ENCODE results near the gene BNC2. TPM values are rescaled to one million over a fixed set of nuclear protein-coding genes. Genes with fewer than 3 reads are reported as not detected.
A peak's percentile ranks its signal among the peaks of the same experiment; 100 is the strongest.

BNC2 gene
- total RNA-seq, 2 donors from 2014 or later: 2.1 to 20.0 TPM

DNA sequence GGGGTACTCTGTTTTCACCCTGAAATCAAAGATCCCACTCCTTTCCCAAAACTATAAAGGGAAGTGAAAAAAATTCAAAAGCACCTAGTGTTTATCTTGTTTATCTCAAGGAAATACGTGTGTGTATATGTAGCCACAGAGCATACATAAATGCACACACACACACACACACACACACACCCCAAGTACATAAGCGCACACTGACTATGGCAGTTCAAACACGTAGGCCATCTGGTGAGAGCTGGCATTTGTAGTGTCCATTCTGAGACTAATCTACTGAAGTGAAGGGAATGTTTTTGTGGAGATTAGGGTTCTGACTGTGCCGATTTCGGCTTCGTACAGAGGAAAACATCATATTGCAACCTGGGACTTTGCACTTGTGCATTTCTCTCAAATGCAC is 451.7 kb downstream of the BNC2 start:
- H3K4me3 ChIP-seq: no peak overlapping the region
- no peak overlapping the region for H3K9ac ChIP-seq (ENCODE audit: low read depth in 2 of 2, low read length in 2 of 2)
- intact Hi-C loops (cut with DNase I): no loop called here
- no peaks in the 10 kb centered on the region for H3K4me1 ChIP-seq
- TF ChIP-seq CTCF (IDR thresholded peaks at IDR 0.05): no peak
- no peak for DNase-seq
- H3K36me3 ChIP-seq: no peaks in the 10 kb centered on the region
- H3K27me3 ChIP-seq: no peaks in the 10 kb centered on the region
- H3K27ac ChIP-seq: no peak overlapping the region
- H3K9me3 ChIP-seq: no peaks in the 10 kb centered on the region

DNA sequence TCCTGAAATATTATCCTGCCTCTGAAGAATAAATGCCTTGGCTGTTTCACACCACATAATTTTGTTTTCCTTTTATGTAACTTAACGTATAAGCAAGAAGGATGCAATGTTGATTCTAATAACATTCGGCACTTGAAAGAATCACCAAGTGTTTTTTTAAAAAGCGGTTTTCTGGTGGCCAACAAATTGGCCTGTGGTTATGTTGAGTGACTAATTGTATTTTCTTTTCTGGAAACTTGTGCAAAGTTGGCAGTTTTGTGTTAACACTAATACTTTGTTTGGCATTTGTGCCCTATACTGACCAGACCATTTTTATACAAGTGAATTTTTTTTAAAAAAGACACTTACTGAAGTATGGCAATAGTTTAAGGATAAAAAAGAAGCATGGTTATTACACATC is 452.7 kb downstream of the BNC2 start:
- intact Hi-C loops (cut with DNase I): no loop called here
- Histone ChIP-seq H3K4me3 (no peak overlapping the region), H3K27me3 (no peaks in the 10 kb centered on the region), H3K9me3 (no peaks in the 10 kb centered on the region), H3K36me3 (no peaks in the 10 kb centered on the region), H3K4me1 (no peaks in the 10 kb centered on the region), H3K27ac (peak overlapping the region; percentile 30), H3K9ac (ENCODE audit: low read depth in 2 of 2, low read length in 2 of 2) (no peak overlapping the region)
- DNase-seq: no peak
- no peak for TF ChIP-seq CTCF (IDR thresholded peaks at IDR 0.05)

GRCh38 chr9:16417161-16417560 is 453.3 kb downstream of the BNC2 start:
- Histone ChIP-seq H3K36me3 (no peaks in the 10 kb centered on the region), H3K9ac (ENCODE audit: low read depth in 2 of 2, low read length in 2 of 2) (no peak overlapping the region), H3K27me3 (no peaks in the 10 kb centered on the region), H3K4me1 (no peaks in the 10 kb centered on the region), H3K9me3 (no peaks in the 10 kb centered on the region), H3K4me3 (no peak overlapping the region), H3K27ac (peak overlapping the region; percentile 30)
- no peak for DNase-seq
- intact Hi-C loops (cut with DNase I): no loop called here
- TF ChIP-seq CTCF (IDR thresholded peaks at IDR 0.05): no peak

- H3K27ac ChIP-seq: peak overlapping the region; percentile 36
- H3K36me3 ChIP-seq: no peaks in the 10 kb centered on the region
- H3K27me3 ChIP-seq: no peaks in the 10 kb centered on the region
- no peak for TF ChIP-seq CTCF (IDR thresholded peaks at IDR 0.05)
- no peak overlapping the region for H3K9ac ChIP-seq (ENCODE audit: low read depth in 2 of 2, low read length in 2 of 2)
- DNase-seq: no peak
- H3K4me3 ChIP-seq: no peak overlapping the region
- no peaks in the 10 kb centered on the region for H3K9me3 ChIP-seq
- H3K4me1 ChIP-seq: no peaks in the 10 kb centered on the region
- intact Hi-C loops (cut with DNase I): no loop called here
Measured at GRCh38 chr9:16414451-16414850, 456.0 kb downstream of the BNC2 start.

- H3K27ac ChIP-seq: peak overlapping the region; percentile 36
- intact Hi-C loops (cut with DNase I): no loop called here
- no peaks in the 10 kb centered on the region for H3K36me3 ChIP-seq
- H3K27me3 ChIP-seq: no peaks in the 10 kb centered on the region
- H3K9me3 ChIP-seq: no peaks in the 10 kb centered on the region
- DNase-seq: no peak
- H3K4me3 ChIP-seq: no peak overlapping the region
- TF ChIP-seq CTCF (IDR thresholded peaks at IDR 0.05): no peak
- H3K4me1 ChIP-seq: no peaks in the 10 kb centered on the region
- H3K9ac ChIP-seq (ENCODE audit: low read depth in 2 of 2, low read length in 2 of 2): no peak overlapping the region
Measured at GRCh38 chr9:16413509-16414016, 456.9 kb downstream of the BNC2 start.

Data from colonic mucosa (tissue), 4 donors.